GM18526 (cell line): Measurements from ENCODE around the gene SEZ6.

ENCODE experiments used
- POLR2A ChIP-seq: IDR thresholded peaks from 3 replicates; pipeline ENCODE4 v1.6.1; 2011; ENCODE audit not compliant: insufficient read length; ENCODE audit errors: extremely low read depth

Gene SEZ6

DNA sequence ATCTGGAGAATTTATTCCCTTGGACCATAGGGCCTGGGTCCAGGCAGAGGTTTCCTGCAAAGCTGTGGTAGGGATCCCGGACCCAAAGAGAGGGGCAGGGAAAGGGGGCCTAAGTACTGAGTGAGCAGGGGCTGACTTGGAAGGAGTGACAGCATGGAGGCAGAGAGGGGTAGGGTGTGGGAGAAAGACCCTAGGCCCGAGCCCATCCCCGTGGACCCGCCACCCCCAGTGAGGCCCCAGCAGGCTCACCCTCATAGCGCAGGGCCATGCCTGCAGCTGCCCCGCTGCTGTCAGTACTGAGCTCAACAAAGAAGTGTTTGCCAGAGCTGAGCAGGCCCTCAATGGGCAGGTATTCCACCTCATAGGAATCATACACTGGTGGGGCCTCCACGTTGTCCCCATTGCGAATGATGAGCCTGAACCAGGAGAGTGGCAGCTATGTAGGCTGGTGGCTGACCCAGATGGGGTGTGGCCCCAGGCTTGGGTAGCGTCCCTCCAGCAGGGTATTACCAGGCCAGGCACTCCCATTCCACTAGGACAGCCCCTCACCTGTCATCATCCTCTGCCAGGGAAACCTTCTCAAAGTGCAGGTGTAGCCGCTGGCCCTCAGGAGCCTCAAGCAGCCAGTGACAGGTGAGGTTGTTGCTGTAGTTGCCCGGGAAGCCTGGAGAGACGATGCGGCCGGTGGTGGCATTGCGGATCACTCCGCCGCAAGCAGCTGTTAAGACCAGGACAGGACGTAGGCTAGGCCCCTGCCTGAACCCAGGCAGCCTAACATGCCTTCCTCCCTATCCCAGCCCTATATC is 45.4 kb downstream of the SEZ6 start:
- no peak for TF ChIP-seq POLR2A

GRCh38 chr17:28959471-28959871 is 46.4 kb downstream of the SEZ6 start:
- no peak for TF ChIP-seq POLR2A

DNA sequence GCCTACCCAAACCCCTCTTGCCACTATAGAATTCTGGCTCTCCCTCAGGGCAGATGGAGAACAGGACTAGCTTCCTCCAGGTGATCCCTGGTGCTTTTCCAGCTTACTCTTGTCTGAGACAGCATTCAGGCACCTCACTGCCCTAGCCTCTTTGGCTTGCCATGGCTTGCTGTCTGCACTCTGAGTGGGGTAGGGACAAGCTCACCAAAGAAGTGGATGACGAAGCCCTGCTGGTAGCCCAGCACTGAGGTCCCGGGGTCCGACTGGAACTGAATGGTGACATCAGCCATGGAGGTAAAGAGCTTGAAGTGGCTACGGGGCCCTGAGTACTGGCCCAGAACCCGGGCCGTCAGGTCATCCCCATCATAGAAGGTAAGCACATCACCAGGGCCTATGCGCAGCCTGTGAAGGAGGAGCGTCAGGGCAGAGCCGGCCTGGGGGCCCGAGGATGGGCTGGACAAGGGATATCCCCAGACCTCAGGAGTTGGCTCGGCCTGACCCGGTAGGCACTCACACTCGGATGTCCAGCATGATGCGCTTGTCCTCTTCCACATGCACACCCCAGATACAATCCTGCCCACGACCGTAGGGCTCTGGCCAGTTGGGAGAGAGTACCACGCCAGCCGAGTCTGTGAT is 46.9 kb downstream of the SEZ6 start:
- no peak for TF ChIP-seq POLR2A

- TF ChIP-seq POLR2A = no peak
These were observed 47.9 kb downstream of the SEZ6 start for GRCh38 chr17:28957992-28958355.

DNA sequence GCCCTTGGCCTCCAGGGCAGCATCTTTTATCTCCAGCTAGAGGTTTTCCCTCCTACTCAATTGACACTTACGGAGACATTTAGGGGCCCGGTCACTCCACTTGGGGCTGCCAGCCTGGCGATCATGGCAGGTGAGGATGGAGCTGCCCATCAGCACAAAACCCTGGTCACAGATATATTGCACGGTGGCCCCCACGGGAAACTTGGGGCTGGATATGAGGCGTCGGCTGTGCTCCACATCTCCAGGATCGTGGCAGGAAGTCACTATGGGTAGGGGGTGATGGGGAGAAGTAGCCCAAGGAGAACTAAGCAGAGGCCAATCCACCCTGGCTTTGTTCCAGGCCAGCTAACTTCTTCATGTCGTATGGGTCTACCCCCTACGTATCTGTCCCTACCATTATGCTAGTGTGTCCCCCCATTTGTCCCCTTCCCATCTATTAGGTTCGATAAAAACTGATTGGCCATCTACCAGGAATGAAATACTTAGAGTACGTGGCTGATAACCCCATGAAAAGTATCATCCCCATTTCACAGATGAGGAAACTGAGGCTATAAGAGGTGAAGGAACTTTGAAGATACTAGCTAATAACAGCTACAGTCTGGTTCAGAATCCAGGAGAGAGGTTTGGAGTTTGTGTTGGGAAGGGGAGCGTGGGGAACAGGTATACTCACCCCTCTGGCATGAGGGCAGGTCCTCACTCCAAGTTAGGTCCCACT is 48.4 kb downstream of the SEZ6 start:
- no peak for TF ChIP-seq POLR2A

GRCh38 chr17:28956861-28957260 is 49.0 kb downstream of the SEZ6 start:
- no peak for TF ChIP-seq POLR2A

GRCh38 chr17:28956112-28956511 is 49.7 kb downstream of the SEZ6 start:
- TF ChIP-seq POLR2A = no peak

DNA sequence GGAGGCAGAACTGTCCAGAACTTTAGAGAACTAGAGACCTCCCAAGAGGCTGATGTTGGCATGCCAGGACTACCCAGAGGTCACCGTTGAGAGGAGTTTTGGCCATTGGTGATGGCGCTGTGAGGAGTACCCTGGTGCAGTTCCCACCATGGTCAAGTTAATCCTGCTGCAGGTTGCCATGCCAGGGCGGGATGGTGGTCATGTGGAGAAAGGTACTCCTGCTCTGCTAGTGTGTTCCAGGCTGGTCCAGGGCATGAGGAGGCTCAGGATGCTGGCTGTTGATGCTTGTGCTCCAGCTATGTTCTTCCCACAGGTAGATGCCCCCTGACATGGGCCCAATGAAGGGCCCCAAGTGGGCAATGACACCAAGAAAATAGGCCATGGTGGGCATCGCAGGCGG is 50.4 kb downstream of the SEZ6 start:
- no peak for TF ChIP-seq POLR2A

DNA sequence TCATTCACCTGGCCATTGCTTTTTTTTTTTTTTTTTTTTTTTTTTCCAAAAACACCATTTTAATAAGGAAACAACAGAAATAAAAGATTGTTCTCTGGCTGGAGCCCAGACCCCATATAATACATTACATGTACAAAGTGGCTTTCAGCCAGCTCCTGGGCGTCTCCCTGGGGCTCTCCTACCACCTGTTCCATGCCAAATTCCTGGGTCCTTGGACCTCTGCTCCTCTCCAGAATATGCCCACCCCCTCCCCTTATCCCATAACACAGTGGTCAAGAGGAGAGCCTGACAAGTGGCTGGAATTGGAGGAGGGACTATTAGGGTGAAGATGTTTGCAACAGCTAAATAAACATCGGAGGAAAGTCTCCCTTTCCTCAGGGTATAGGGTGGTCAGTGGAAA is 50.9 kb downstream of the SEZ6 start:
- TF ChIP-seq POLR2A = no peak

GRCh38 chr17:28953444-28954118 is 52.3 kb downstream of the SEZ6 start:
- no peak for TF ChIP-seq POLR2A

DNA sequence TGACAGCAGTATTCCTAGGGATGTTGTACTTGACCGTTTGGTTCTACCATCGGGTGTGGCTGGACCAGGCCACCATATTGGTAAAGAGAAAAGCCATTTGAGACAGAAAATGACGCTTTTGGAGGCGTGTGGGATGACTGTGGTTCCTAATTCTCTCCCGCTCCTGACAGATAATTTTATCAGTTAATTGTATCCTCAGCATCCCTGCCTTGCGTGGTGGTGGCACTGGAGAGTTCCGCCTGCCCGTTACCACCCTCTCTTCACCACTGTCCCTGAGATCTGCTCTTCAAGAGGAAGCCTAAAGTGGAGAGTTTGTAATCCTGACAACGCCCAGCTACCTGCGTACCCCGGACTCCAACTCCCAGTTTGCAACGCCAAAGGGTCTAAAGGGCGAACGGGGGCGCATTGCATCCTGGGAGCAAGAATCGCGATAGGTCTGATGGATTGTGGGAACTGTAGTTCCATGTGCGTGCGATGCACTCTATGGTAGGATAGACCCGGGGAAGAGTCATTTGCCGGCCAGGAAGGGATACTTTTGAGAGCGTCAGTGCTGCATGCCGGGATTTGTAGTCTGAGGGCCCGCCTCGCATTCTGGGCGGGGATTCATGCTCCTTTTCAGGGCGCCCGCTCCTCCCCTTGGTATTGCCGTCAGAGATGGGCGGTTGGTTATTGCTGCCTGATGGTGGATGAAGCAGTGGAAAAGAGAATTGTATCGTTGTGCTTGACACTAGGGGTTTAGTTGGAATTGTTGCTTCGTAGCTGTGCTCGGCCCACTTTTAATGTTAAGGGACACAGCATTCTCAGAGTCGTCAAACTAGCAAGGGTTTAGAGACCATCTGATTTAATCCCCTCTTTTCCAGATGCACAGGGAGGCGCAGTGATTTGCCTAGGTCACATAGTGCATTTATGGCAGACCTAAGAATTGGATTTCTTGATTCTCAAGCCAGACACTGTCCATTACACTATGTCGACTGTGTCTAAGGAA is 53.5 kb downstream of the SEZ6 start:
- peak; percentile 44 for TF ChIP-seq POLR2A

- peak; percentile 62 for TF ChIP-seq POLR2A
These were observed 54.3 kb downstream of the SEZ6 start, which contains the start of gene PHF12 for GRCh38 chr17:28951428-28951990. PHF12 (minus strand) TSS chr17:28951518; CDS start chr17:28950960, 558 bp downstream.

DNA sequence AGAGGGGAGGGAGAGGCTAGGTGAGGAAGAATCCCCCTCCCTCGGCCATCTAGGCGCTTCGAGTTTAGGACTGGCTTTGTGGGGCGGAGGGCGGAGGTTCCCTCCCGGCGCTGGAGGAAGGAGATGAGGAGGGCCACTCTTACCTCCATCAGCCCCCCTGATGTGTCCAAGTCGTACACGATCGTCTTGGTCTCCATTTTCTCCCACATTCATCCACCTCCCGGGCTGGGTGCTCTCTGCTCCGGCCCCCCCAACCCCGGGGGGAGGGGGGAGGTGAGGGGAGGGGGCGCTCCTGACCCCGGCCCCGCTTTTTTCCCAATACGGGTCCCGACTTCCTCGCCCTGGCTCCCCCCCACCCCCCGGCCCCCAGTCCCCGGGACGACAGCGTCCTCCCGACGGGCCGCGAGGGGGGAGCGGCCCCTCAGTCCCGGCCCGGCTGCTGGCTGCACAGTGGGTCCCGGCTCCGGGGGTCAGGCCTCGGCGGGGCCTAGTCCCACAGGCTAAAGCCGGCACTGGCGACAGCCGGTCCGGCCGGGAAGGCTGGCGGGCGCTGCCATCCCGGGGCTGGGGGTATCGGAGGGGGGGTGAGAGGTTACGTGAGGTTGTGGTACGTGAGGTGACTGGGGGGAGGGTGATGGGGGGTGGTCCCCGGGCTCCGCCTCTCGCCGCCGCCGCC is 54.9 kb downstream of the SEZ6 start:
- no peak for TF ChIP-seq POLR2A

GRCh38 chr17:28950017-28950751 is 55.6 kb downstream of the SEZ6 start:
- no peak for TF ChIP-seq POLR2A
